Activated CD8-positive, alpha-beta memory T cell treated with anti-CD3 and anti-CD28 coated beads for 36 hours (primary cell): Measurements from ENCODE around the gene LYZL1. TPM values are rescaled to one million over a fixed set of nuclear protein-coding genes. Genes with fewer than 3 reads are reported as not detected.
"Not testable (repeated sequence)": the region's sequence is repeated elsewhere in the genome, so short reads cannot be mapped to it uniquely, and the experiment has no call there.

Experiments
- CTCF ChIA-PET: fragments of 350-600 bp; sonication (Branson Sonifier 250); formaldehyde crosslinking; loops from one replicate; lab custom pipeline; 2021; ENCODE audit warnings: antibody characterized with exemption; lab: Charles Lee
- POLR2A ChIA-PET: fragments of 350-600 bp; sonication (Branson Sonifier 250); formaldehyde crosslinking; loops from one replicate; lab custom pipeline; 2021; ENCODE audit warnings: antibody characterized with exemption; lab: Charles Lee
- total RNA-seq, 2 experiments: library from RNA; stranded (reverse); gene quantifications; one replicate each; pipeline ENCODE4 v1.2.3, GENCODE V29; 2021

The LYZL1 gene
- total RNA-seq, 2 experiments from 2014 or later = not detected

- ChIA-PET POLR2A (no interaction called here), CTCF (no interaction called here)
These were observed 12.6 kb downstream of the LYZL1 start for GRCh38 chr10:29301359-29301910.

GRCh38 chr10:29302499-29302898 is 13.6 kb downstream of the LYZL1 start:
- CTCF ChIA-PET = no interaction called here

DNA sequence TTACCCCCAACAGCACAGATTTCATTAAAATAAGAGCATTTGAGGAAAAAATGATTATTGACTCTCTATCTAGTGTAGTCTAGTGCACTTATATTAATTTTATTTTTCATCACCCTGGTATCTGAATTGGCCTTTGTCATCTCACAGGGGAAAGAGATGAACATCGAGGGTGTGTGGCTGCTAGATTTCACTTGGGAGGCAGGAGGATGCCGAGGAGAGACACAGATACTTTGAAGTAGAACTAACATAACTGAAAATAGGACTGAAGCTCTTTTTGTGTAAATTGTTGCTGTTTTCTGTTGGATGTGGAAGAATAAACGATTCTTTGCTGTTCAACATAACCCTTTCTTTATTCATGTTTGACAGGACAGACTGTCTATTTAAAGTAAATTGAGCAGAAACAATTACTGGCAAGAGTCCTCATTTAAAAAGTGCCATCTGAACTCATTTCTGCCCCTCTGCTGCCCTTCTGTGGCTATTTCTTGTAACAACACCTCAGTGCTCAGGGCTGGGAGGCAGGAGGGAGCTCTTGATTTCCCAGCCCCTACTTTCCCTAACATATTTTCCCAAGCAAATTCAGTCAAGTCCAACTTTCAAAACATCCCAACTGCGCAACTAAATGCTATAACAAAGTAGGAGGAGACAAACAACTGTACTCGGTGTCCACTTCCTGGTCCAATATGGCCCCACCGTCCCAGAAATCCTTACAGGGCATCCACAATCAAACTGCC is 15.6 kb downstream of the LYZL1 start:
- ChIA-PET POLR2A (no interaction called here), CTCF (interaction anchor here (0.6 to 1.8 kb wide), 3 partner anchors 511 to 677 kb away, joined by 3 to 7 read pairs (median 3); no protein-coding TSS in a partner anchor)

More at GRCh38 chr10:29302499-29302898, 13.6 kb downstream of the LYZL1 start:
- POLR2A ChIA-PET = no interaction called here

DNA sequence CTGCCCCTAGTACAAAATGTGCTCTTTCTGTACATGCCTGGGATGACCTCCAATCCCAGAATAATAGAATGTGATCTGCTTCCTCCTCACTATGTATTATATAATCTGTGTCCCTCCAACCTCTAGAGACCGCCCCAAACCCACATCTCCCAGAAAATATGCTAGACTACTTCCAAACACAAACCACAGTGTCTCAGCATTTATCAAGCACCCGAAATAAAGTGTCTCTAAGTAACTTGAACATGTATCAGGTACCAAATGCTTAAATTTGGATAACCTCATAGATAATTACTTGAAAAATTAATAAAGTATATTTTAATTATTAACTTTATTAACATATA is 16.1 kb downstream of the LYZL1 start:
- POLR2A ChIA-PET = no interaction called here

DNA sequence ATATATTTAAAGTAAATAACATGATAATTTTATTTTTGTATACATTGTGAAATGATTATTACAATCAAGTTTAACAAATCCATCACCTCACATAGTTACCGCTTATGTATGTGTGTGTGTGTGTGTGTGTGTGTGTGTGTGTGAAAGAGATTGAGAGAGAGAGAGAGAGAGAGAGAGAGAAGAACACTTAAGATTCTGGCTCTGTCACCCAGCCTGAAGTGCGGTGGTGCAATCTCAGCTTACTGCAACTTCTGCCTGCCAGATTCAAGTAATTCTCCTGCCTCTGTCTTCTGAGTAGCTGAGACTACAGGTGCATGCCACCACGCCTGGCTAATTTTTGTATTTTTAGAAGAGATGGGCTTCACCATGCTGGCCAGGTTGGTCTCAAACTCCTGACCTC is 17.8 kb downstream of the LYZL1 start:
- POLR2A ChIA-PET = no interaction called here
- CTCF ChIA-PET = interaction anchor here (0.6 kb wide), 1 partner anchor 289 kb away, joined by 4 read pairs; no protein-coding TSS in a partner anchor

More for the DNA sequence above, 16.1 kb downstream of the LYZL1 start:
- CTCF ChIA-PET = interaction anchor here (0.6 to 1.8 kb wide), 3 partner anchors 510 to 677 kb away, joined by 3 to 7 read pairs (median 3); no protein-coding TSS in a partner anchor

DNA sequence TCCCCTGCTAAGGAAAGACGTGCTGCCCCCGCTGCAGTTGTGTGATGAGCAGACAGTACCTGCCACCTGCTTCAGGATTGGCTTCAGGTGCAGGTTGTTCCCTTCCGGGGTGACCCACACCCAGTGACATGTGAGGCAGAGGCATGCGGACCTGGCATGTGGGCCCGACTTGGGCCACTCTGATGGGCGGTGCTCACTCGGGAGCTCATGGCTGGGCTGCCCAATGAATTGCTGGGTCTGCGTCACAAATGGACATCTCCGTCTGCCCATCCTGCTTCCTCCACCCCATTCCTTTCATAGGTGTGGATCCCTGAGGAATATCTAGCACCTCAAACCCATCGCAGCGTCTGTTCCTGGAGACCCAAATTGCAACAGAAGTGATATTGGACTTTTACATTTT is 19.3 kb downstream of the LYZL1 start:
- POLR2A ChIA-PET, CTCF ChIA-PET: not testable (repeated sequence)

- CTCF ChIA-PET = no interaction called here
- POLR2A ChIA-PET = no interaction called here
These were observed 20.6 kb downstream of the LYZL1 start for GRCh38 chr10:29309465-29309864.

DNA sequence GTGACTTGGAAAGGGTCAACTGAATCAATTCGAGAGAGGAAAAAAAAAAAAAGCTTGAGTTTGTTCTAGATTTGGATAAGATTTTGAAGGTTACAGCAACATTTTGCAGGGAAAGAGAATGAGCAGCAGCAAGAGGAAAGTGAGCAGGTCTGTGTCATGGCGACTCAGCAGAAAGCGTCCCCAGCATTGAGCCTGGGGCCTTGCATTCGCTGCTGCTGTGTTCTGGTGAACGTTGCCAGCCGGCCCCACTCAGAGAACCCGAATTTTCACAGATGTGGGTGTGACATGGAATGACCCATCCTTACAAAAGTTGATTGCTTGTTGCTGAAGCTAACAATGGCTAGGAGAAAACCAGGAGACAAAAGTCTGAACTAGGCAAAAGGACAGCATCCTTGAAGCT is 21.6 kb downstream of the LYZL1 start:
- POLR2A ChIA-PET = not testable (repeated sequence)

DNA sequence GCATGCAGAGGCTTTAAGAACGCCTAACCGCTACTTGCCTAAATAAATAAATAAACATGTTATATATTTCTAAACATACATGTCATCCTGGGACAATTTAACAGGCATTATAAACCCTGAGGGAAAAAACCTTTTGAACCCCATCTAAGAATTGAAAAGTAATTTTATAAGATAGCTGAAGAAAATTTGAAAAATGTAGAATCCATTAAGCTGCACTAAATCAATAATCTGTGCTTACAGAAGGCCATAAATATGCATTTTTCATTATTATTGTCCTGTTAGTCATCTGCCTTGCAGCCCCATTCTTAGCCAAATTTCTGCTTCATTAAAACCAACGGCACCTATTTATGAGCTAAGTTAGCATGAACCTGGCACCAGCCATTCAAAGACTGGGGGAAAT is 24.2 kb downstream of the LYZL1 start:
- ChIA-PET POLR2A (no interaction called here), CTCF (no interaction called here)

More for the DNA sequence above, 21.6 kb downstream of the LYZL1 start:
- CTCF ChIA-PET = not testable (repeated sequence)

DNA sequence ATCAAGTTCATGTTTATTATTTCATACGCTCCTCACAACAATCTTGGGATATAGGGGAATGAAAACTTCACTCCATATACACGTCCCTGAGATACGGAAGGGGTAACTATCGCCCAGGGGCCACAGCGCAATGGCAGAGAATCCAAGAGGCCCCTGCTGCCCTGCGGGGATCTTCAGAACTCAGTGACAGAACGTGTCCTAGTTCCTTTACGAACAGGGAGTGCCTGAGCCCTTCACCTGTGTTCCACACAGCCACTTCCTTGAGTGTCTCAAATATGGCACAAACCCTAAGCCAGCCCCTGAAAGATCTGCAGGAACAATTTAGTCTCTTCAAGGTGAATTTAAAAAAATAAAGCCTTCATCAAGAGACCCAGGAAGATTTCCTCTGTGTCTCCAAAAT is 25.9 kb downstream of the LYZL1 start:
- ChIA-PET POLR2A (no interaction called here), CTCF (no interaction called here)

DNA sequence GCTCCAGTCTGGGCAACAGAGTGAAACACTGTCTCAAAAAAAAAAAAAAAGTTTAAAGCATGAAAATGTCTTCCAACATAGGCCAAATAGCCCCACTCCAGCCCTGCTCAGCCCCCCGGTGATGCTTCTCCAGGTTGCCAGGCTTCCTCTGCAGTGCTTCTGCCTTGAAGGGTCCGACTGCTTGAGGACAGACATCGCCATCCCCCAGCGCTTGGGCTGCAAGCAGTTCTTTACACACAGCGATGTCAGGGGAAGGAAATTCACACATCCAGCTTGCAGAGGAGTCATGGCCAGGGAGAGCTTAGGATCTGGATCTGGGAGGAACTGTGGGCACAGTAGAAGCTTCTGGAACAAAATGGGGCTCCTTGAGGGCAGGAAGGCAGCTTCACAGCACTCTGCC is 26.9 kb downstream of the LYZL1 start:
- ChIA-PET CTCF (no interaction called here), POLR2A (no interaction called here)

- CTCF ChIA-PET = no interaction called here
- POLR2A ChIA-PET = no interaction called here
These were observed 27.6 kb downstream of the LYZL1 start for GRCh38 chr10:29316308-29317026.

DNA sequence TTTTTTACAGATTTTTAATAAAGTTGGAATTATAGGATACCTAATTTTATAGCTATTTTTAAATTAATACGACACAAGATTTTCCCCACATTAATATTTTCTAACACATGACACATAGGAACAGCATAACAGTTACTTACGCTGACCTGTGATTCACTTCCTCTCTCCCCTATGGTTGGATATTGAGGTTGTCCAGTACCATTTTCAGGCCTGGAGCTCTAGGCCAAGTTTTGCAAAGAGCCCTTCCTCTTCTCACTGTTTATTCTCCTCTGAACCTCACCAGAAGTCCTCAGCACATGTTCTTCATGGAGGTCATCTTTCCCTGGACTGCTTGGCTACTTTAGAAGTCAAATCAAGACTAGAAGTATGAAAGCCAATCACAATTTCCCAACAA is 28.2 kb downstream of the LYZL1 start:
- ChIA-PET CTCF (no interaction called here), POLR2A (no interaction called here)

DNA sequence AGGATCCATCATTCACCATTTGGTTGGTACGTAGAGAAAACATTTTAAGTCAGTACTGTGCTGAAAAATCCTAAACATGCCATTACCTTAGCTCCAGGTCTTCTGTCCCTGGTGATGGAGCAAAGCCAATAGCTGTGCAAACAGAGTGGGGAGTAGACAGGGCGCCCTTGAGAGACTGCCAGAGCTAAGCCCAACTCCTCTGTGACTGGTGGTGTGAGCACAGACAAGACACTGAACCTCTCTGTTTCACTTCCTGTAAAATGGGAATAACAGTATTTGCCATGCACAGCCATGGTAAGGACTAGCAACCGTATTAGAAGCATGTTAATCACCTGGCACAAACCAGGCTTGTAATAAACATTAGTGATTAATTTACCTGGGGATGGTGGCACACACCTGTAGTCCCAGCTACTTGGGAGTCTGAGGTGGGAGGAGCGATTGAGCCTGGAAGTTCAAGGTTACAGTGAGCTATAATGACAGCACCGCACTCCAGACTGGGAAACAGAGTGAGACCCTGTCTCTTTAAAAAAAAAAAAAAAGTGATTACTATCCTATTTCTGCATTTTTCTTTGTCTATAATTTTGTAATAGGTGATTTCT is 28.7 kb downstream of the LYZL1 start:
- ChIA-PET CTCF (no interaction called here), POLR2A (no interaction called here)

GRCh38 chr10:29318141-29319071 is 29.5 kb downstream of the LYZL1 start:
- POLR2A ChIA-PET, CTCF ChIA-PET: not testable (repeated sequence)

- ChIA-PET POLR2A (no interaction called here), CTCF (no interaction called here)
These were observed 30.4 kb downstream of the LYZL1 start for GRCh38 chr10:29319205-29319781.

DNA sequence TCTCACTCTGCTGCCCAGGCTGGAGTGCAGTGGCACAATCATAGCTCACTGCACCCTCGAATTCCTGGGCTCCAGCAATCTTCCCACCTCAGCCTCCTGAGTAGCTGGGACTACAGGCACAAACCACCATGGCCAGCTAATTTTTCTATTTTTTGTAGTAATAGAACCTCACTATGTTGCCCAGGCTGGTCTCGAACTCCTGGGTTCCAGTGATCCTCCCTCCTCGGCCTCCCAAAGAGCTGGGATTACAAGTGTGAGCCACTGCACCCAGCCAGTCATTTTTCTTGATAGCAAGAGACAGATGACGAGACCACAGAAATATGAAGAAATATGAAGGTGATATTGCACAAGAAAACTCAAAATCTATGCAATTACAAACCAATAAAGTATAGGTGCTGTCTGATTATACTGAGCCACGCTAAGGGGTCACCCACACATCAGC is 31.8 kb downstream of the LYZL1 start:
- CTCF ChIA-PET = not testable (repeated sequence)

DNA sequence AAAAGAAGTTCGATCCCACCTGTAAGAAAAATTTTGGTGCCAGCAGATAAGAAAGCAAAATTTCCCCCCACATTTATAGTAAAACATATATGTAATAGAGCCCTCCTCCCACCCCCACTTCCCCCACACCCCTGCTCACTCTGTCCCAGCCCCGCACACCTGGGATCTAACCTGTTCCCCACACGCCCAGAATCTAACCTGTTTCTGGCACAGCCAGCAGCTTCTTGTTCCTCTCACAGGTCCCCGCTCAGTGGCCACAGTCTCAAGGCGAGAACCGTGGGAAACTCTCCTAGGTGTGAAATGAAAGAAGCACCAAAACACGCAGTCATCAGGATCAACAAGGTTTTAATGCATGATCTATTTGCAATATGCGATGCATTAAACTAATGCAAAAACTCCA is 32.8 kb downstream of the LYZL1 start:
- POLR2A ChIA-PET = no interaction called here

More for the DNA sequence above, 31.8 kb downstream of the LYZL1 start:
- POLR2A ChIA-PET = not testable (repeated sequence)

DNA sequence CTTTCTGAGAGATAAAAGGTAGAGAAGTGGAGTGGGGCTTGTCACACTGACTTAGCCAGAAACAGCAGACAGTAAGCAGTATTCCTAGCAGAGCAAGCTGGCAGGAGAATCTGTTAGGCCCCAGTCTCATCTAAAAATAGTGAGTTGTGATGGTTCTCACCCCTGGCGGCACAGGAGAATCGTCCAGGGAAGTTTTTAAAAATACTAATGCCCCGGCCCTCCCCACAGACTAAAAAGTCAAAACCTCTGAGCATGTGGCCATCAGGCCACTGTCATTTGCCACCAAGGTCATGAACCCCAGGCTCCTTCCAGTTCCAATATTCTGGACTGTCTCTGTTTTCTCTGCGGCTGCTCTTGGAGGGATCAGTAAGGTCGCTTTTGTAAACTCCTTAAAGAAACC is 34.0 kb downstream of the LYZL1 start:
- CTCF ChIA-PET = no interaction called here

More for the DNA sequence above, 32.8 kb downstream of the LYZL1 start:
- CTCF ChIA-PET = no interaction called here

More for the DNA sequence above, 34.0 kb downstream of the LYZL1 start:
- POLR2A ChIA-PET = no interaction called here
